GM12878 (cell line): ENCODE measurements around the gene OTUD5. TPM values are rescaled to one million over a fixed set of nuclear protein-coding genes. Genes with fewer than 3 reads are reported as not detected.

ENCODE experiments used
- ATF2 ChIP-seq: IDR thresholded peaks from 2 replicates; pipeline ENCODE4 v1.6.1; 2012; ENCODE audit warnings: low read length, inconsistent platforms
- BCLAF1 ChIP-seq: fragments of 450-650 bp; IDR thresholded peaks from 2 replicates; pipeline ENCODE4 v1.6.1; 2017; ENCODE audit warnings: antibody characterized with exemption, mild to moderate bottlenecking, moderate library complexity
- CBFB ChIP-seq: IDR thresholded peaks from 2 replicates; pipeline ENCODE4 v1.6.1; 2016; ENCODE audit warnings: antibody characterized with exemption, low read depth
- CREM ChIP-seq: IDR thresholded peaks from 2 replicates; pipeline ENCODE4 v1.6.1; 2014; ENCODE audit warnings: antibody characterized with exemption, low read depth
- DPF2 ChIP-seq: fragments of 450-650 bp; IDR thresholded peaks from 2 replicates; pipeline ENCODE4 v1.6.1; 2017; ENCODE audit warnings: mild to moderate bottlenecking
- ELK1 ChIP-seq: IDR thresholded peaks from 2 replicates; pipeline ENCODE4 v1.6.1; 2012; ENCODE audit warnings: low read depth, low read length, improper control_type of control experiment
- HDAC6 ChIP-seq: fragments of 200-600 bp; sonication (generic); IDR thresholded peaks from one replicate; pipeline ENCODE4 v1.8.0; 2017; ENCODE audit warnings: antibody characterized with exemption; ENCODE audit not compliant: unreplicated experiment
- HDGF ChIP-seq: fragments of 450-650 bp; IDR thresholded peaks from 2 replicates; pipeline ENCODE4 v1.6.1; 2016; ENCODE audit warnings: antibody characterized with exemption
- MTA2 ChIP-seq: fragments of 450-650 bp; IDR thresholded peaks from 2 replicates; pipeline ENCODE4 v1.6.1; 2016; ENCODE audit warnings: low read depth, mild to moderate bottlenecking, moderate library complexity
- NR2F1 ChIP-seq: fragments of 450-650 bp; conservative IDR thresholded peaks from 2 replicates; pipeline ENCODE4 v1.6.1; 2017; ENCODE audit warnings: mild to moderate bottlenecking
- PKNOX1 ChIP-seq: fragments of 450-650 bp; IDR thresholded peaks from 2 replicates; pipeline ENCODE4 v1.6.1; 2016; ENCODE audit warnings: mild to moderate bottlenecking
- POU2F2 ChIP-seq: IDR thresholded peaks from 3 replicates; pipeline ENCODE4 v1.6.1; 2011; ENCODE audit warnings: low read depth, mild to moderate bottlenecking, low read length, borderline replicate concordance
- SMAD1 ChIP-seq: fragments of 450-650 bp; IDR thresholded peaks from 2 replicates; pipeline ENCODE4 v1.6.1; 2018; ENCODE audit warnings: mild to moderate bottlenecking, low read depth; ENCODE audit not compliant: partially characterized antibody
- SP1 ChIP-seq: IDR thresholded peaks from one replicate; pipeline ENCODE4 v1.6.1; 2011; ENCODE audit warnings: low read depth, low read length
- SUPT20H ChIP-seq: IDR thresholded peaks from 2 replicates; pipeline ENCODE4 v1.6.1; 2011; ENCODE audit warnings: low read depth, mild to moderate bottlenecking, low read length, moderate library complexity, borderline replicate concordance; ENCODE audit not compliant: control insufficient read depth
- YY1 ChIP-seq: IDR thresholded peaks from 2 replicates; pipeline ENCODE4 v1.6.1; 2011; ENCODE audit warnings: low read depth, mild to moderate bottlenecking, low read length
- ZNF24 ChIP-seq: fragments of 450-650 bp; IDR thresholded peaks from 2 replicates; pipeline ENCODE4 v1.6.1; 2017; ENCODE audit warnings: antibody characterized with exemption, mild to moderate bottlenecking
- ZNF687 ChIP-seq: fragments of 450-650 bp; IDR thresholded peaks from 2 replicates; pipeline ENCODE4 v1.6.1; 2017; ENCODE audit warnings: mild to moderate bottlenecking, moderate library complexity
- polyA plus RNA-seq, 11 experiments: library from polyadenylated mRNA; depleted of rRNA in 4 of 11; unstranded in 6 of 11; stranded (reverse) in 5 of 11; fragments of >200 nt; fragmentation: Nextera tagmentation in 4 of 11; fragmentation: Illumina TruSeq in 1 of 11; extraction: Ambion mirVana in 4 of 11; extraction: Trizol in 1 of 11; gene quantifications; 1 replicate in 1 of 11; 2 replicates in 10 of 11; pipeline versions ENCODE4 v1.2.1 to v1.2.3, GENCODE V29; 2011 to 2016; ENCODE audit warnings: inconsistent platforms in 2 of 11, missing spikeins in 2 of 11, low read depth in 1 of 11
- total RNA-seq, 4 experiments: library from RNA; depleted of rRNA in 3 of 4; stranded (reverse); fragments of >200 nt in 3 of 4; fragmentation: Illumina TruSeq in 1 of 4; extraction: Trizol in 1 of 4; gene quantifications; 2 replicates each; pipeline versions ENCODE4 v1.2.1 to v1.2.3, GENCODE V29; 2013 to 2021

Gene OTUD5
- total and polyA plus RNA-seq, 10 of the 15 experiments (the other 5 are each of a cell fraction or from before 2014, with no cell fraction given): 2.0 to 50.3 (median 22.7) TPM

- TF ChIP-seq PKNOX1: peak; percentile 34; the same call in 1 of the 2 replicates
- TF ChIP-seq ELK1: peak; percentile 51; the same call in 1 of the 2 replicates
- TF ChIP-seq SP1: peak; percentile 80
- TF ChIP-seq CBFB: peak; percentile 75; the same call in 1 of the 2 replicates
- 0 out of 2 replicates have a peak, but pooled peaks have one; percentile 40 for TF ChIP-seq YY1
- TF ChIP-seq BCLAF1: no peak
- peak; percentile 99 for TF ChIP-seq POU2F2
- no peak for TF ChIP-seq ZNF24
- peak; percentile 31; the same call in 1 of the 2 replicates for TF ChIP-seq CREM
- no peak for TF ChIP-seq HDGF
- TF ChIP-seq DPF2: 0 out of 2 replicates have a peak, but pooled peaks have one; percentile 20
- TF ChIP-seq NR2F1: no peak
- peak; percentile 64 for TF ChIP-seq SMAD1
- TF ChIP-seq HDAC6: peak; percentile 72
- TF ChIP-seq SUPT20H: no peak
- TF ChIP-seq ATF2: 0 out of 2 replicates have a peak, but pooled peaks have one; percentile 48
- TF ChIP-seq ZNF687: peak; percentile 44
- TF ChIP-seq MTA2: no peak
These were observed 38.6 kb downstream of the OTUD5 start, which contains the start of gene PIM2 (continued) for GRCh38 chrX:48918643-48919340.
